Transverse colon (tissue), 4 donors: Measurements from ENCODE around the gene TNS1. TPM values are rescaled to one million over a fixed set of nuclear protein-coding genes. Genes with fewer than 3 reads are reported as not detected.

Experiments used
- DNase-seq: peaks from one replicate; pipeline ENCODE4 v3.0.0-alpha.2; 2019
- H3K27ac ChIP-seq, 4 donors: fragments of 200-600 bp; sonication (generic); 2 replicates each; pipeline ENCODE4 v1.5.1; 2016 to 2018; ENCODE audit warnings: inconsistent platforms in 4 of 4
- H3K27me3 ChIP-seq: fragments of 200-600 bp; sonication (generic); 2 replicates; pipeline ENCODE4 v1.5.1; 2017; ENCODE audit warnings: inconsistent platforms
- H3K36me3 ChIP-seq, 4 donors: fragments of 200-600 bp; sonication (generic); 2 replicates each; pipeline ENCODE4 v1.5.1; 2017 to 2019; ENCODE audit warnings: inconsistent platforms in 4 of 4
- H3K4me1 ChIP-seq, 4 donors: fragments of 200-600 bp; sonication (generic); 2 replicates each; pipeline ENCODE4 v1.5.1; 2017 to 2020; ENCODE audit warnings: inconsistent platforms in 4 of 4
- H3K4me3 ChIP-seq, 4 donors: fragments of 200-600 bp; sonication (generic); 1 replicate in 1 of 4; 2 replicates in 3 of 4; pipeline versions ENCODE4 v1.5.1 to v1.6.1; 2017 to 2019; ENCODE audit warnings: inconsistent platforms in 4 of 4
- H3K9me3 ChIP-seq, 2 donors: fragments of 200-600 bp; sonication (generic); 2 replicates each; pipeline ENCODE4 v1.5.1; 2017 to 2019; ENCODE audit warnings: inconsistent platforms in 2 of 2
- EP300 ChIP-seq: sonication (generic); formaldehyde crosslinking; IDR thresholded peaks from one replicate; pipeline ENCODE4 v1.6.1; 2017; ENCODE audit warnings: antibody characterized with exemption, low read depth
- POLR2A ChIP-seq: fragments of 450-650 bp; IDR thresholded peaks from one replicate; pipeline ENCODE4 v1.6.1; 2016; ENCODE audit warnings: antibody characterized with exemption, mild to moderate bottlenecking, moderate library complexity
- POLR2AphosphoS5 ChIP-seq, 3 donors: sonication (generic); formaldehyde crosslinking; IDR thresholded peaks; one replicate each; pipeline ENCODE4 v1.6.1; 2016; ENCODE audit warnings: antibody characterized with exemption in 3 of 3
- WGBS, 2 donors: methylation state at CpG; one replicate each; pipeline ENCODE4 v1.1.5; 2018; ENCODE audit warnings: low coverage in 1 of 2; 5-methylcytosine and 5-hydroxymethylcytosine counted together
- in situ Hi-C, 4 donors: fragments of 200-750 bp; cut with MboI; loops; one replicate each; pipeline versions ENCODE4 v1.15.0 to v1.15.1; 2017; ENCODE audit warnings: low sequenced_read_pairs in 3 of 4, low pct_ligation_motif_present in 1 of 4, low pct_unique_long_range_greater_than_20kb in 1 of 4
- intact Hi-C: fragments of 100-400 bp; cut with DNase I; formaldehyde crosslinking; loops from one replicate; pipeline ENCODE4 v1.15.1; 2023; ENCODE audit warnings: low total_unique reads
- total RNA-seq, 4 donors: library from RNA; depleted of rRNA; stranded (reverse); fragments of >200 nt; gene quantifications; one replicate each; pipeline ENCODE4 v1.1.0, GENCODE V29; 2016
- TF ChIP-seq, protein P1 (sequence below), 5 experiments: fragments of 200-600 bp in 3 of 5; fragments of 450-650 bp in 2 of 5; sonication (generic) in 3 of 5; IDR thresholded peaks; 1 replicate in 2 of 5; 2 replicates in 3 of 5; pipeline ENCODE4 v1.5.1; 2016 to 2017; ENCODE audit warnings: antibody characterized with exemption in 5 of 5, inconsistent platforms in 3 of 5, mild to moderate bottlenecking in 2 of 5, moderate library complexity in 1 of 5

The TNS1 gene
- total RNA-seq, 4 donors from 2014 or later = 101 to 487 (median 231) TPM

- in situ Hi-C loops (no loop called here), intact Hi-C loops (no loop called here)
- H3K36me3 ChIP-seq = peaks cover 0 to 10% (median 0%) of the 10 kb centered on the region in 4 donors
- no peak for DNase-seq
- H3K4me3 ChIP-seq = no peak overlapping the region
- no peaks in the 10 kb centered on the region for H3K27me3 ChIP-seq
- TF ChIP-seq POLR2A = no peak
- peak in 1 of 3 donors; percentile 4 for TF ChIP-seq POLR2AphosphoS5 (IDR thresholded peaks at IDR 0.05)
- peak overlapping the region; percentile 17 to 73 (median 60) for H3K27ac ChIP-seq
- H3K4me1 ChIP-seq = peaks cover 11 to 22% (median 17%) of the 10 kb centered on the region in 4 donors
- no peaks in the 10 kb centered on the region for H3K9me3 ChIP-seq
- WGBS, 2 donors = 44% methylated on average over 14 of the region's 14 CpGs; no CpG with 5 or more reads in 1 of the 2 donors
These were observed 175.2 kb downstream of the TNS1 start for GRCh38 chr2:217827430-217828201.

- H3K27me3 ChIP-seq = no peaks in the 10 kb centered on the region
- H3K4me3 ChIP-seq = no peak overlapping the region
- TF ChIP-seq, protein P1, sequence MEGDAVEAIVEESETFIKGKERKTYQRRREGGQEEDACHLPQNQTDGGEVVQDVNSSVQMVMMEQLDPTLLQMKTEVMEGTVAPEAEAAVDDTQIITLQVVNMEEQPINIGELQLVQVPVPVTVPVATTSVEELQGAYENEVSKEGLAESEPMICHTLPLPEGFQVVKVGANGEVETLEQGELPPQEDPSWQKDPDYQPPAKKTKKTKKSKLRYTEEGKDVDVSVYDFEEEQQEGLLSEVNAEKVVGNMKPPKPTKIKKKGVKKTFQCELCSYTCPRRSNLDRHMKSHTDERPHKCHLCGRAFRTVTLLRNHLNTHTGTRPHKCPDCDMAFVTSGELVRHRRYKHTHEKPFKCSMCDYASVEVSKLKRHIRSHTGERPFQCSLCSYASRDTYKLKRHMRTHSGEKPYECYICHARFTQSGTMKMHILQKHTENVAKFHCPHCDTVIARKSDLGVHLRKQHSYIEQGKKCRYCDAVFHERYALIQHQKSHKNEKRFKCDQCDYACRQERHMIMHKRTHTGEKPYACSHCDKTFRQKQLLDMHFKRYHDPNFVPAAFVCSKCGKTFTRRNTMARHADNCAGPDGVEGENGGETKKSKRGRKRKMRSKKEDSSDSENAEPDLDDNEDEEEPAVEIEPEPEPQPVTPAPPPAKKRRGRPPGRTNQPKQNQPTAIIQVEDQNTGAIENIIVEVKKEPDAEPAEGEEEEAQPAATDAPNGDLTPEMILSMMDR (IDR thresholded peaks at IDR 0.05) = no peak
- TF ChIP-seq POLR2A (no peak), EP300 (no peak), POLR2AphosphoS5 (IDR thresholded peaks at IDR 0.05) (no peak)
- H3K9me3 ChIP-seq = no peaks in the 10 kb centered on the region
- peak overlapping the region; percentile 17 to 73 (median 60) for H3K27ac ChIP-seq
- intact Hi-C loops (no loop called here), in situ Hi-C loops (no loop called here)
- 80 to 85% methylated on average over 4 of the region's 4 CpGs for WGBS, 2 donors
- no peak for DNase-seq
- H3K36me3 ChIP-seq = peaks cover 0 to 10% (median 0%) of the 10 kb centered on the region in 4 donors
- H3K4me1 ChIP-seq = peaks cover 11 to 22% (median 17%) of the 10 kb centered on the region in 4 donors
These were observed 175.8 kb downstream of the TNS1 start for GRCh38 chr2:217826991-217827390.

DNA sequence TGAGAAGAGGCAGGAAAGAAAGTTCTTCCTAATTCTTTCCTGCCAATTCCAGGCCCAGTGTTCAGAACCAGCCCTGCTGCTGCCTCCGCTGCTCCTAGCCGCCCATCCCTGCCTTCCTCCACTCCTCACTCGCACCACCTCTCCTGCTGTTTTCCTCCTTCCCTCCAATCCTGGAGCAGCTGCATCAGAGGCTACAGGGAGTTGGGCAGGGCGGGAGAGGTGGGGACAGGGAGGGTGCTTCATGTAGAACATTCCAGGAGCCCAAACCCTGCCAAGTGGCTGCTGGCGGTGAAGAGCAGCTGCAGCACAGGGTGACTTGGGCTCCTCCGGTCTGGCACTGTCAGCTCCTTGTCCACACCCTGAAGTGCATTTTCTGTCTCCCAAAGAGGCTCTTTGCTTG lies 176.3 kb downstream of the TNS1 start:
- WGBS, 2 donors = 47 to 56% methylated on average over 3 to 6 of the region's 6 CpGs
- no peak overlapping the region for H3K4me3 ChIP-seq
- no peaks in the 10 kb centered on the region for H3K9me3 ChIP-seq
- in situ Hi-C loops (no loop called here), intact Hi-C loops (no loop called here)
- peak overlapping the region; percentile 17 to 73 (median 60) for H3K27ac ChIP-seq
- TF ChIP-seq, protein P1 (IDR thresholded peaks at IDR 0.05) = no peak
- TF ChIP-seq POLR2AphosphoS5 (IDR thresholded peaks at IDR 0.05) (peak in 1 of 3 donors; percentile 20), POLR2A (no peak), EP300 (no peak)
- peaks cover 0 to 10% (median 0%) of the 10 kb centered on the region in 4 donors for H3K36me3 ChIP-seq
- peaks cover 11 to 22% (median 17%) of the 10 kb centered on the region in 4 donors for H3K4me1 ChIP-seq
- no peaks in the 10 kb centered on the region for H3K27me3 ChIP-seq
- DNase-seq = peak; percentile 49

DNA sequence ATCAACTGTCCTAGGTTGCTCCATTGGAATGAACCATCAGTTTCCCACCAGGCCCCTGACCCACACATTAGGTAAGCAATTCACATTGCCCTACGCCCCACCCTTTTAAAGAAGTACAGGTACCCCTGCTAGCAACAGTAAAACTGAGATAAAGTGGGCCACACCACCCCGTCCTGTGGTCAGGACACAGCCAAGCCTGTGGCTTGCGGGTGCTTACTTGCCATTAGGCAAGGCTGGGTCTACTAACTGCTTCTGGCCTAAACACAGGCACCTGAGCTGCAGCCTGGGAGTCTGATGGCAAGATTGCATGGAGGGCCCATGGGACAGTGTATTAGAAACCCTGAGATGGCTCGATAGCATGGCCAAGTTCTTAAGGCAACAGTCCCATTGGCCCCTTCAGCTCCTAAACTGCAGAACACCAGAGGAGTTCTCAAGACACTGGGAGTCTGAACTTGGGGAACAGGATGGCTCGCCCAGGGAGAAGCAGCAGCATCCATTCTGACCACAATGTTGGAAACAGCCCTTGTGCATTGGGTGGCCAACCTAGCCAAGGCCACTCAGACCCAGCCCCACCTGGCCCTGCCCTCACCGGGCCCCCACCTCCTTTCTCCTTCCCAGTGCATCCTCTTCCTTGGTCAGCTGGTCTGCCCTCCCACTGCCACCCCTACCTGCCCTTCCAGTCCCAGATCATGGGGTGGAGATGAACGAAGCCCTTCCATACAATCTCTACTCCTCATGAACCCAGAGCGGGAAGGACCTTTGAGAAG lies 177.1 kb downstream of the TNS1 start:
- in situ Hi-C loops (no loop called here), intact Hi-C loops (no loop called here)
- peaks cover 11 to 22% (median 17%) of the 10 kb centered on the region in 4 donors for H3K4me1 ChIP-seq
- TF ChIP-seq POLR2AphosphoS5 (IDR thresholded peaks at IDR 0.05) (no peak), POLR2A (no peak), EP300 (no peak)
- TF ChIP-seq, protein P1 (IDR thresholded peaks at IDR 0.05) = no peak
- H3K36me3 ChIP-seq = peaks cover 0 to 9% (median 0%) of the 10 kb centered on the region in 4 donors
- H3K27me3 ChIP-seq = no peaks in the 10 kb centered on the region
- H3K9me3 ChIP-seq = no peaks in the 10 kb centered on the region
- DNase-seq = no peak
- no peak overlapping the region for H3K4me3 ChIP-seq
- WGBS, 2 donors = 82% methylated on average over 8 of the region's 8 CpGs; no CpG with 5 or more reads in 1 of the 2 donors
- H3K27ac ChIP-seq = peak overlapping the region in 3 of 4 donors; percentile 59 to 73 (median 62)
